Nasal cavity respiratory epithelium epithelial cell of viscerocranial mucosa (primary cell): ENCODE measurements around the gene VENTX. TPM values are rescaled to one million over a fixed set of nuclear protein-coding genes. Genes with fewer than 3 reads are reported as not detected.

ENCODE experiments used
- total RNA-seq: library from RNA; depleted of rRNA; stranded (reverse); fragments of >200 nt; gene quantifications from 2 replicates; pipeline ENCODE4 v1.2.3, GENCODE V29; 2014

The VENTX gene
- total RNA-seq, result not detected in 2 replicates

GRCh38 chr10:133237588-133238465 is at the start of gene VENTX:
TSS of gene VENTX (plus strand) at chr10:133237855. CDS start at chr10:133237915, 60 bp downstream.

GRCh38 chr10:133230044-133230361 is 7.7 kb upstream of the VENTX start, which contains the start of gene UTF1:
TSS of gene UTF1 (plus strand) at chr10:133230217. CDS start at chr10:133230289, 72 bp downstream.

GRCh38 chr10:133276435-133277201 is 39.0 kb downstream of the VENTX start, which contains the start of gene ADAM8:
TSS of gene ADAM8 (minus strand) at chr10:133276868. CDS start at chr10:133276817, 51 bp downstream.

Other genes starting within 250 kb of the VENTX start
- not detected in 2 replicates for gene ADGRA1, start 149.9 kb upstream of the VENTX start, total RNA-seq
- gene KNDC1, start 77.6 kb upstream of the VENTX start, total RNA-seq, result under 0.01 and 0.07 TPM in 2 replicates
- not detected in 2 replicates for gene UTF1, start 7.6 kb upstream of the VENTX start, total RNA-seq
- 26.5 and 147 TPM in 2 replicates for gene ADAM8, start 39.0 kb downstream of the VENTX start, total RNA-seq
- gene TUBGCP2, start 71.0 kb downstream of the VENTX start, total RNA-seq, result 35.2 and 55.2 TPM in 2 replicates
- gene ZNF511, start 71.1 kb downstream of the VENTX start, total RNA-seq, result 11.3 and 11.9 TPM in 2 replicates
- not detected in 2 replicates for gene CALY, start 99.0 kb downstream of the VENTX start, total RNA-seq
- not detected in 2 replicates for gene PRAP1, start 109.5 kb downstream of the VENTX start, total RNA-seq
- 2.8 and 11.3 TPM in 2 replicates for gene FUOM, start 120.2 kb downstream of the VENTX start, total RNA-seq
- 45.8 and 52.6 TPM in 2 replicates for gene ECHS1, start 135.5 kb downstream of the VENTX start, total RNA-seq
- gene PAOX, start 141.4 kb downstream of the VENTX start, total RNA-seq, result 3.9 and 6.8 TPM in 2 replicates
- 16.7 and 29.1 TPM in 2 replicates for gene MTG1, start 156.3 kb downstream of the VENTX start, total RNA-seq
- gene SPRN, start 186.8 kb downstream of the VENTX start, total RNA-seq, result not detected in 2 replicates
- 0.34 and 0.64 TPM in 2 replicates for gene SCART1, start 216.1 kb downstream of the VENTX start, total RNA-seq